BLaER1 (cell line): Measurements from ENCODE around the gene SLC30A5.
A peak's percentile ranks its signal among the peaks of the same experiment; 100 is the strongest.

Source experiments
- H3K27ac ChIP-seq: shearing (Covaris generic); formaldehyde crosslinking; 2 replicates; pipeline ENCODE4 v1.8.1; 2022
- H3K27me3 ChIP-seq: shearing (Covaris generic); formaldehyde crosslinking; 2 replicates; pipeline ENCODE4 v1.8.1; 2022
- H3K36me3 ChIP-seq: shearing (Covaris generic); formaldehyde crosslinking; 2 replicates; pipeline ENCODE4 v1.8.1; 2022
- H3K4me1 ChIP-seq: shearing (Covaris generic); formaldehyde crosslinking; 2 replicates; pipeline ENCODE4 v1.8.1; 2022
- H3K4me2 ChIP-seq: shearing (Covaris generic); formaldehyde crosslinking; 2 replicates; pipeline ENCODE4 v1.8.1; 2022
- H3K4me3 ChIP-seq: shearing (Covaris generic); formaldehyde crosslinking; 2 replicates; pipeline ENCODE4 v1.8.1; 2022
- H3K9ac ChIP-seq: shearing (Covaris generic); formaldehyde crosslinking; 2 replicates; pipeline ENCODE4 v1.8.1; 2022
- H3K9me3 ChIP-seq: shearing (Covaris generic); formaldehyde crosslinking; 2 replicates; pipeline ENCODE4 v1.8.1; 2022
- H4K20me1 ChIP-seq: shearing (Covaris generic); formaldehyde crosslinking; 2 replicates; pipeline ENCODE4 v1.8.1; 2022
- Cebpa-rat ChIP-seq: shearing (Covaris generic); IDR thresholded peaks from 2 replicates; pipeline ENCODE4 v1.8.1; 2022

Gene SLC30A5

DNA sequence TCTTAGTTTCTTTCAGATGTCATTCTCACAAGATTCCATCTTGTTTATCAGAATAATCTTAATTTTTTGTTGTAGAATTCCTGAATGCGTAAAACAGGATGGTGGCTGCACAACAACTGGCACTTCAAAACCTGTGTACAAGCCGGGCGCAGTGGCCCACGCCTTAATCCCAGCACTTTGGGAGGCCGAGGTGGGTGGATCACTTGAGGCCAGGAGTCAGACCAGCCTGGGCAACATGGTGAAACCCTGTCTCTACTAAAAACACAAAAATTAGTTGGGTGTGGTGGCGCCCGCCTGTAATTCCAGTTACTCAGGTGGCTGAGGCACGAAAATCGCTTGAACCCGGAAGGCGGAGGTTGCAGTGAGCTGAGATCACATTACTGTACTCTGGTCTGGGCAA lies 62.6 kb downstream of the SLC30A5 start:
- no peak overlapping the region for H3K4me2 ChIP-seq
- no peaks in the 10 kb centered on the region for H3K4me1 ChIP-seq
- H3K27me3 ChIP-seq = no peaks in the 10 kb centered on the region
- no peak overlapping the region for H3K27ac ChIP-seq
- no peaks in the 10 kb centered on the region for H3K36me3 ChIP-seq
- H4K20me1 ChIP-seq = no peaks in the 10 kb centered on the region
- no peak for TF ChIP-seq Cebpa-rat
- H3K4me3 ChIP-seq = no peak overlapping the region
- H3K9ac ChIP-seq = no peak overlapping the region
- H3K9me3 ChIP-seq = no peaks in the 10 kb centered on the region

DNA sequence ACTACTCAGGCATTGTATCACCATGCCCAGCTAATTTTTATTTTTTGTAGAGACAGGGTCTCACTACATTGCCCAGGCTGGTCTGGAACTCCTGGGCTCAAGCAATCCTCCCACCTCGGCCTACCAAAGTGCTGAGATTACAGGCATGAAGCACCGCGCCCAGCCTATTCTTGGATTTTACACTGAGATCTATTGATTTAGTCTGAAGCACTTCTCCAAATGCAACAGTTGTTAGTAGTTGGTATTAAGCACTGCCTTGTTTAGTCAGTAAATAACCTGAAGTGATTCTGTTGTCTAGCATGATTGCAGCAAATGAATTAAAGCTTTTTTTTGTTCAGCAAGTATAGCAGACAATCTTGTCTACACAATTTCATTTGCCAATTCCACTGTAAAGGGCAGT lies 64.2 kb downstream of the SLC30A5 start:
- no peaks in the 10 kb centered on the region for H3K27me3 ChIP-seq
- H3K9me3 ChIP-seq = peaks cover 3% of the 10 kb centered on the region; the same call in 1 of the 2 replicates
- no peaks in the 10 kb centered on the region for H4K20me1 ChIP-seq
- TF ChIP-seq Cebpa-rat = no peak
- no peak overlapping the region for H3K27ac ChIP-seq
- H3K9ac ChIP-seq = no peak overlapping the region
- H3K36me3 ChIP-seq = no peaks in the 10 kb centered on the region
- no peak overlapping the region for H3K4me3 ChIP-seq
- no peak overlapping the region for H3K4me2 ChIP-seq
- H3K4me1 ChIP-seq = no peaks in the 10 kb centered on the region

DNA sequence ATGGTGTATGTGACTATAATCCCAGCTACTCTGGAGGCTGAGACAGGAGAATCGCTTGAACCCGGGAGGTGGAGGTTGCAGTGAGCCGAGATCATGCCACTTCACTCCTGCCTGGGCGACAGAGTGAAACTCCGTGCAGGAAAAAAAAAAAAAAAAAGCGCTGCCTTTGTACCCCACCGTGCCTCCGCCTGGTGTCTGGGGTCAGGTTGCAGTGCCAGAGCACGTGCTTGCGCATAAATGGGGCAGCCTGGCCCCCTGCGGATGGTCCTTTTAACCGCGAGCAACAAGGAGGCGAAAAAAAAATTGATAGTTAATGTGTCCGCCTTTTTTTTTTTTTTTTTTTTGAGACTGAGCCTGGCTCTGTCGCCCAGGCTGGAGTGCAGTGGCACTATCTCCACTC lies 66.8 kb downstream of the SLC30A5 start:
- no peak overlapping the region for H3K4me2 ChIP-seq
- no peak overlapping the region for H3K27ac ChIP-seq
- no peaks in the 10 kb centered on the region for H3K36me3 ChIP-seq
- peaks cover 15% of the 10 kb centered on the region for H3K9me3 ChIP-seq
- no peak overlapping the region for H3K4me3 ChIP-seq
- H3K9ac ChIP-seq = no peak overlapping the region
- no peak for TF ChIP-seq Cebpa-rat
- no peaks in the 10 kb centered on the region for H4K20me1 ChIP-seq
- H3K27me3 ChIP-seq = no peaks in the 10 kb centered on the region
- no peaks in the 10 kb centered on the region for H3K4me1 ChIP-seq

DNA sequence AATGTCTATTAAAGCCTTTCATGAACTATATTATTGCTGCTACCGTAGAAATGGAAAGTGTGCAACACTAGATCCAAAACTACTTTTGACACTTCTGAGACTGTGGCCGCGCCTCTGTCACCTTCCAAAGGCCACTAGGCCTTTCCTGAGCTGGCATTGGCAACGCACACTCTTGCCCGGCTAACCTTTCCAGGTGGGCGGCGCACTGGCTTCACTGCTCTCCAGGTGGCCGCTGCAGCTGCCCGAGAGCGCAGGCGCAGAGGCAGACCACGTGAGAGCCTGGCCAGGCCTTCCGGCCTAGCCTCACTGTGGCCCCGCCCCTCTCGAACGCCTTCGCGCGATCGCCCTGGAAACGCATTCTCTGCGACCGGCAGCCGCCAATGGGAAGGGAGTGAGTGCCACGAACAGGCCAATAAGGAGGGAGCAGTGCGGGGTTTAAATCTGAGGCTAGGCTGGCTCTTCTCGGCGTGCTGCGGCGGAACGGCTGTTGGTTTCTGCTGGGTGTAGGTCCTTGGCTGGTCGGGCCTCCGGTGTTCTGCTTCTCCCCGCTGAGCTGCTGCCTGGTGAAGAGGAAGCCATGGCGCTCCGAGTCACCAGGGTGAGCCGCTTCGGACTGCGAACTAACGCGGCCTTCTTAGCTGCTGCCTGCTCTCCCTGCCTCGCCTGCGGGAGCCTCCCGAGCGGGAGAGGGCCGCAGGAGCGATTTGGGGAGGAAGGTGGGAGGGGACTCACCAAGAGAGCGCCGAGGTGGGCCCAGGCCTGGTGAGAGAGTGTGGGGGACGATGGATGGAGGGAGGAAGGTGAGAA lies 73.1 kb downstream of the SLC30A5 start, which contains the start of gene CCNB1:
CCNB1 (plus strand) TSS at position 465 of the 807 bp plus-strand sequence; CDS start at position 578, 113 bp downstream.
- Histone ChIP-seq H3K4me3 (peak within 1 kb of the TSS; percentile 77), H3K36me3 (peaks cover 42% of the 10 kb centered on the region), H3K27ac (peak within 1 kb of the TSS; percentile 84), H3K4me2 (peak within 1 kb of the TSS; percentile 87), H3K4me1 (peaks cover 28% of the 10 kb centered on the region), H3K27me3 (no peaks in the 10 kb centered on the region), H3K9me3 (peaks cover 25% of the 10 kb centered on the region), H4K20me1 (no peaks in the 10 kb centered on the region), H3K9ac (peak within 1 kb of the TSS; percentile 86)
- TF ChIP-seq Cebpa-rat = no peak

DNA sequence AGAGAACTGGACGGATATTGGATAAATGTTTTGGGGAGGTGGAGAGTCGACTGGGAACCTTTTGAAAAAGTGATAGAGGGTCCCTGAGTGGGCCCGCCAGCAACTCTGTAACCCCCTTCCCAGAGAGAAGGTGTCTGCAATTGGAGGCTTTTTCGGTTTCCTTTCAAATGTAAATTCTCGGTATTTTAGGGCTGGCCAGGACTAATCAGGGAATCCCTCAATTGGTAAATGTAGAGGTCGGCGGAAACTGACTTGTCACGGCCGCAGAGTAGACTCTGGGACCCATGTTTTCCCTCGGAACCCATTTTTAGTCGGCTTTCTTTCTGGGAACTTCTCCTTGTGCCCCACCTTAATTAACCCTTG lies 73.7 kb downstream of the SLC30A5 start:
- peaks cover 48% of the 10 kb centered on the region for H3K36me3 ChIP-seq

DNA sequence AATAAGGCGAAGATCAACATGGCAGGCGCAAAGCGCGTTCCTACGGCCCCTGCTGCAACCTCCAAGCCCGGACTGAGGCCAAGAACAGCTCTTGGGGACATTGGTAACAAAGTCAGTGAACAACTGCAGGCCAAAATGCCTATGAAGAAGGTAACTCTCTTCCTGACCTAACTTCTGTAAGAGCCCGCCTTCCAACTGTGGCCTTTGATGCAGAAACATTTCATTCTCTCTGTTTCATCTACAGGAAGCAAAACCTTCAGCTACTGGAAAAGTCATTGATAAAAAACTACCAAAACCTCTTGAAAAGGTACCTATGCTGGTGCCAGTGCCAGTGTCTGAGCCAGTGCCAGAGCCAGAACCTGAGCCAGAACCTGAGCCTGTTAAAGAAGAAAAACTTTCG lies 74.1 kb downstream of the SLC30A5 start:
- peak overlapping the region; percentile 84; the same call in 1 of the 2 replicates for H3K27ac ChIP-seq
- peak overlapping the region; percentile 86 for H3K9ac ChIP-seq
- peak overlapping the region; percentile 87 for H3K4me2 ChIP-seq
- peaks cover 22% of the 10 kb centered on the region for H3K9me3 ChIP-seq
- H3K27me3 ChIP-seq = no peaks in the 10 kb centered on the region
- no peaks in the 10 kb centered on the region for H4K20me1 ChIP-seq
- peaks cover 28% of the 10 kb centered on the region for H3K4me1 ChIP-seq
- H3K36me3 ChIP-seq = peaks cover 53% of the 10 kb centered on the region
- no peak for TF ChIP-seq Cebpa-rat
- H3K4me3 ChIP-seq = peak overlapping the region; percentile 77

More for the DNA sequence above, 73.7 kb downstream of the SLC30A5 start:
- Histone ChIP-seq H4K20me1 (no peaks in the 10 kb centered on the region), H3K27me3 (no peaks in the 10 kb centered on the region), H3K27ac (peak overlapping the region; percentile 84), H3K4me3 (peak overlapping the region; percentile 77), H3K4me2 (peak overlapping the region; percentile 87), H3K9ac (peak overlapping the region; percentile 86), H3K9me3 (peaks cover 25% of the 10 kb centered on the region), H3K4me1 (peaks cover 28% of the 10 kb centered on the region)
- no peak for TF ChIP-seq Cebpa-rat

DNA sequence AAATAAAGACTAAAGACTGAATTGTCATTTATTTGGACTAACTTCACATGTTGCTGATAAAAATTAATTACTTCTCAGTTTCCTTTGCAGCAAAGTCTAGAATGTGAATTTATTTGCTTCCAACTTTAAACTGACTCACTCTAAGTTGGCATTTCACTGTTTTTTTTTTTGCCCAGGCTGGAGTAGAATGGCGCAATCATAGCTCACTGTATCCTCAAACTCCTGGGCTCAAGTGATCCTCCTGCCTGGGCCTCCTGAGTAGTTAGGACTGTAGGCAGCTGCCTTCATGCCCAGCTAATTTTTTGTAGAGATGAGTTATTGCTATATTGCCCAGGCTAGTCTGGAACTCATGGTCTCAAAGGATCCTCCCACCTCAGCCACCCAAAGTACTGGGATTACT lies 76.7 kb downstream of the SLC30A5 start:
- H3K36me3 ChIP-seq = peaks cover 78% of the 10 kb centered on the region
- 0 out of 2 replicates have a peak overlapping the region, but pooled peaks have one; percentile 2 for H3K4me2 ChIP-seq

DNA sequence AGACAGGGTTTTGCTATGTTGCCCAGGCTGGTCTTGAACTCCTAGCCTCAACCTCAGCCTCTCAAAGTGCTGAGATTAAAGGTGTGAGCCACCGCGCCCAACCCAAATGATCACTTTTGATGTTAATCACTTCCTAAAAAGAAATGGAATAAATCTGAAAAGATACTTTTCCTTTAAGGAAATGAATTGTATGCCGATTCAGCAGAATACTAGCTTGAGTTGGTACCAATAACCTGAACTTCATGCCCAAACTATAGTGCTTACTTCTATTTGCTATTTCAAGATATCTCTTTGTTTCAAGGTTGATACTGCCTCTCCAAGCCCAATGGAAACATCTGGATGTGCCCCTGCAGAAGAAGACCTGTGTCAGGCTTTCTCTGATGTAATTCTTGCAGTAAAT lies 77.2 kb downstream of the SLC30A5 start:
- Histone ChIP-seq H3K27ac (no peak overlapping the region), H3K4me1 (peaks cover 28% of the 10 kb centered on the region), H3K9me3 (peaks cover 7% of the 10 kb centered on the region; the same call in 1 of the 2 replicates), H3K36me3 (peaks cover 83% of the 10 kb centered on the region), H3K4me3 (no peak overlapping the region), H3K9ac (no peak overlapping the region), H4K20me1 (no peaks in the 10 kb centered on the region), H3K4me2 (0 out of 2 replicates have a peak overlapping the region, but pooled peaks have one; percentile 2), H3K27me3 (no peaks in the 10 kb centered on the region)
- no peak for TF ChIP-seq Cebpa-rat

More for the DNA sequence above, 76.7 kb downstream of the SLC30A5 start:
- H3K9me3 ChIP-seq = peaks cover 11% of the 10 kb centered on the region
- H4K20me1 ChIP-seq = no peaks in the 10 kb centered on the region
- TF ChIP-seq Cebpa-rat = no peak
- H3K4me3 ChIP-seq = no peak overlapping the region
- H3K4me1 ChIP-seq = peaks cover 28% of the 10 kb centered on the region
- no peaks in the 10 kb centered on the region for H3K27me3 ChIP-seq
- H3K9ac ChIP-seq = no peak overlapping the region
- H3K27ac ChIP-seq = no peak overlapping the region
